ENCODE measurements around the gene PIEZO1. TPM values are rescaled to one million over a fixed set of nuclear protein-coding genes. Genes with fewer than 3 reads are reported as not detected.
A peak's percentile ranks its signal among the peaks of the same experiment; 100 is the strongest.

Gene PIEZO1
- total RNA-seq, 6 experiments from 2014 or later, result 48.9 to 91.9 (median 64.4) TPM

DNA sequence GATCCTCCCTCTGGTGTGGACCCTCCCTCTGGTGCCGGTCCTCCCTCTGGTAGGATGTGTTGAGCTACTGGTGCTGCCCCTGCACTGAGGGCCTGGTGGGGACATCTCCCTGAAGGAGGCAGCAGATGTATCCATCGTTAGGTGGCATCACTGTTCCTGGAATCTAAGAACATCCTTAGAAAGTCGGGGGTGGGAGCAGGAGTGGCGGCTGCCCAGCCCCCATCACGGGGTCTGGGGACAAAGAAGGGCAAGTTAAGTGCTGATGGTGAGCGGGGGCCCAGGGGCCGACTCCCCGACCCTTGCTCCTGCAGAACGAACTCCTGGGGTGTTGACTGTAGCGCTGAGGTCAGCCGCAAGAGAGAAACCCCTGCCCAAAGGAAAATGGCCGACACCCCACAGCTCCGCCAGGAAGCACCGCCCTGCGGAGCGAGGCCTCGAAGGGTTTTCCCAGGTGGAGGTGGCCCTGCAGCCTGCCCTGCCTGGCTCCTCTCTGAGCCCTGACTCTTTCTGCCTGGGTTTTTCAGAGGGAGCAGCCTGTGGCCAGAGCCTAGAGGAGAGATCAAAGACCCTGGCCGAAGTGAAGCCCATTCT is 73.2 kb downstream of the PIEZO1 start:
- no peak for TF ChIP-seq POLR2A (IDR thresholded peaks at IDR 0.05)
- TF ChIP-seq, protein P1, sequence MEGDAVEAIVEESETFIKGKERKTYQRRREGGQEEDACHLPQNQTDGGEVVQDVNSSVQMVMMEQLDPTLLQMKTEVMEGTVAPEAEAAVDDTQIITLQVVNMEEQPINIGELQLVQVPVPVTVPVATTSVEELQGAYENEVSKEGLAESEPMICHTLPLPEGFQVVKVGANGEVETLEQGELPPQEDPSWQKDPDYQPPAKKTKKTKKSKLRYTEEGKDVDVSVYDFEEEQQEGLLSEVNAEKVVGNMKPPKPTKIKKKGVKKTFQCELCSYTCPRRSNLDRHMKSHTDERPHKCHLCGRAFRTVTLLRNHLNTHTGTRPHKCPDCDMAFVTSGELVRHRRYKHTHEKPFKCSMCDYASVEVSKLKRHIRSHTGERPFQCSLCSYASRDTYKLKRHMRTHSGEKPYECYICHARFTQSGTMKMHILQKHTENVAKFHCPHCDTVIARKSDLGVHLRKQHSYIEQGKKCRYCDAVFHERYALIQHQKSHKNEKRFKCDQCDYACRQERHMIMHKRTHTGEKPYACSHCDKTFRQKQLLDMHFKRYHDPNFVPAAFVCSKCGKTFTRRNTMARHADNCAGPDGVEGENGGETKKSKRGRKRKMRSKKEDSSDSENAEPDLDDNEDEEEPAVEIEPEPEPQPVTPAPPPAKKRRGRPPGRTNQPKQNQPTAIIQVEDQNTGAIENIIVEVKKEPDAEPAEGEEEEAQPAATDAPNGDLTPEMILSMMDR (IDR thresholded peaks at IDR 0.05), result no peak
- ATAC-seq (no peak), DNase-seq (no peak)
- no peak overlapping the region for H3K4me3 ChIP-seq
- H3K4me1 ChIP-seq, result peaks cover 0 to 7% (median 3%) of the 10 kb centered on the region in 4 donors
- no peak overlapping the region for H3K27ac ChIP-seq
- peaks cover 0 to 34% (median 14%) of the 10 kb centered on the region in 4 donors for H3K36me3 ChIP-seq
- H3K27me3 ChIP-seq, result no peaks in the 10 kb centered on the region
- H3K9me3 ChIP-seq, result no peaks in the 10 kb centered on the region
- 50% methylated on average over 2 of the region's 18 CpGs for WGBS (ENCODE audit: insufficient coverage, low coverage, low lambda C conversion rate, missing lambda C conversion rate)
- intact Hi-C loops (cut with DNase I), result no loop called here

DNA sequence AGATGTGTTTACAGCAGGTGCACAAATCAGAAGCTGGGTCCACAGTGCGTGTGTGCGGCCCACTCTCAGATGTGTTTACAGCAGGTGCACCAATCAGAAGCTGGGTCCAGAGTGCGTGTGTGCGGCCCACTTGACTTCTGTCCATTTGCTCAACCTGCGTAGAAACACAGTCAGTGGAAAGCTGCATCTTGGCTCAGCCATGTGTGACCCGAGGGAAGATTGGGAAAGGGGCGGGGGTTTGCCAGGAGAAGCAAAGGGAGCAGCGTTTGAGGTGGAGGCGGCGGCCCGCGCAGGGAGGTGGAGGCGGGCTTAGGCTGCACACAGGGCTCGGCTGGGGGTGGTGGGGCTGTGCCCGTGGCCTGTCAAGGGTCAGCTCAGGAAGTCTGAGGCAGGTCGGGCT is 74.5 kb downstream of the PIEZO1 start:
- Histone ChIP-seq H3K4me1 (peaks cover 0 to 8% (median 3%) of the 10 kb centered on the region in 4 donors), H3K27ac (no peak overlapping the region), H3K9me3 (no peaks in the 10 kb centered on the region), H3K4me3 (no peak overlapping the region), H3K27me3 (no peaks in the 10 kb centered on the region), H3K36me3 (peaks cover 0 to 21% (median 7%) of the 10 kb centered on the region in 4 donors)
- intact Hi-C loops (cut with DNase I), result no loop called here
- ATAC-seq (no peak), DNase-seq (no peak)
- WGBS (ENCODE audit: insufficient coverage, low coverage, low lambda C conversion rate, missing lambda C conversion rate), result 68% methylated on average over 6 of the region's 16 CpGs
- no peak for TF ChIP-seq POLR2A (IDR thresholded peaks at IDR 0.05)
- TF ChIP-seq, protein P1 (IDR thresholded peaks at IDR 0.05), result no peak

DNA sequence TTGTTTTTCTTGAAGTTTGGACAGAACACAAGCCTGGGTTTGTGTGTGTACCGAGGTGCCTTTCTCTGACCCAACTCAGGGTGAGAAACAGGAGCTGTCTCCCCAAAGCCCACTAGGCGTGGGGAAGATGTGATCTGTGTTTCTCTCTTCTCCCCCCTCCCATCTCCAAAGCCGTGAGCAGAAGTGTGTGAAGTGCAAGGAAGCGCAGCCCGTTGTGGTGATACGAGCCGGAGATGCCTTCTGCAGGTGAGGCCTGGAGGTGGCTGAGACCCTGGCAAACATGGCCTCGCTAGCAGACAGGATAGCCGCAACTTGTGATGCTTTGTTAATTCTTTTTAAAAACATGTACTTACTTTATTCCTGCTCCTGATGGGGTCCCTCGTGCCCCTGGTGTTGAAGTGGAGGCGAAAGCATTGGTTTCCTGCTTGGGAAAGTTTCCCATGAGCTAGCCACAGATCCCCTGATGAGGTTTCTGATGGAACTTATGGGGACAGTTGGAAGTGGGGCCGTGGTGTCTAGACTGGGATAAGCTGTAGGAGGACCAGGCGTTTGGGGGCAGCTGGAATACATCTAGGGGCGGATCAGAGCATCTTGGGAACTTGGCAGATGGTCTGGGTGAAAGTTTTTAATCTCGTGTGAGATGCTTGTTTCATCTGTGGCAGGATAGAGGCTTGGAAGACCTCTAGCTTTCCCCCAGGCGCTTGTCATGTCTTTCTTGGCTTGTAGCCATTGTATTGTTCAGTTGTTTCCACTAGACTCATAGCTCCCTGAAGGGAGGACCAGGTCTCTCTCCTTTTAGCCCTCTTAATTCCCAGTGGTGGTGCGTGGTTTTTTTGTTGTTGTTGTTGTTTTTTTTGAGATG is 77.8 kb downstream of the PIEZO1 start:
- Histone ChIP-seq H3K9me3 (no peaks in the 10 kb centered on the region), H3K36me3 (no peaks in the 10 kb centered on the region), H3K27ac (peak overlapping the region in 1 of 3 donors; percentile 82), H3K4me3 (peak overlapping the region; percentile 100), H3K27me3 (no peaks in the 10 kb centered on the region), H3K4me1 (peaks cover 0 to 17% (median 6%) of the 10 kb centered on the region in 4 donors)
- 29% methylated on average over 11 of the region's 17 CpGs for WGBS (ENCODE audit: insufficient coverage, low coverage, low lambda C conversion rate, missing lambda C conversion rate)
- no peak for ATAC-seq
- intact Hi-C loops (cut with DNase I), result no loop called here
- no peak for DNase-seq
- TF ChIP-seq POLR2A (IDR thresholded peaks at IDR 0.05), result no peak
- TF ChIP-seq, protein P1 (IDR thresholded peaks at IDR 0.05), result no peak

DNA sequence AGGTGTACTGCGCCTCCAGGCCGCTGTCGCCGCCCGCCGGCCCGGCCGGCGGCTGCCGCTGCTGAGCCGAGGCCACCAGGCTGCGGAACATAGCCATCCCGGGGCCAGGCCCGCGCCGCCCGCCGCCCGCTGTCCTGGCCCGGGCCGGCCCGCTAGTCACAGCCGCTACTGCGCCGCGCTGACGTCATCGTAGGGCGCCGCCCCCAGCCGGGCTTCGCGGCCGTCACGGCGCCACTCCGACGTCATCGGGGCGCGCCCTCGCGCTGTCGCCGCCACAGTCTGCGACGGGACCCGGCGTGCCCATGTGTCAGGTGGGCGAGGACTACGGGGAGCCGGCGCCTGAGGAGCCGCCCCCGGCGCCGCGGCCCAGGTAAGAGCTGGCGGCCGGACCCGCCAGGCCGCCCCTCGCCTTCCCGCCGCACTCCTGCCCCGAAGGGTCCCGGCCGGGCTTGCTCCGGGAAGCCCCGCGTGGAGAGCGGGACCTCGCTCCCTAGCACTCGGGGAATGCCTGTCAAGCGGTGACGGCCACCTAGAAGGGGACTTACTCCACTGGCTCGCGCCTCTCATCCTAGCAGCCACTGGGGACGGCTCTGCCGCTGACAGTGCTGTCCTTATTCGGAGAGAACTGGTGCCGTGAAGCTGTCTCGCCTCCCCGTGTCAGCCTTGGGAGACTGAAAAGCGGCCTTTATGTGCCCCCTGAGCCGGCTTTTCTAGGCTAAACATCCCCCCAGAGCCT is 78.6 kb downstream of the PIEZO1 start, which contains the start of the genes CTU2 and RNF166:
Gene CTU2, plus strand, starts transcription at position 275 of the 736 bp plus-strand sequence. Its CDS starts 28 bp downstream, at position 303.
Gene RNF166, minus strand, starts transcription at position 180 of the 736 bp plus-strand sequence. Its CDS starts 83 bp downstream, at position 97.
- peak; percentile 94 to 96 (median 94) for DNase-seq
- intact Hi-C loops (cut with DNase I), result no loop called here
- 0% methylated on average over 4 of the region's 86 CpGs for WGBS (ENCODE audit: insufficient coverage, low coverage, low lambda C conversion rate, missing lambda C conversion rate)
- H3K27ac ChIP-seq, result peak within 1 kb of the TSS; percentile 53 to 82 (median 75)
- peaks cover 0 to 17% (median 6%) of the 10 kb centered on the region in 4 donors for H3K4me1 ChIP-seq
- H3K4me3 ChIP-seq, result peak within 1 kb of the TSS; percentile 100
- ATAC-seq, result peak; percentile 76 to 85 (median 81)
- no peaks in the 10 kb centered on the region for H3K9me3 ChIP-seq
- H3K36me3 ChIP-seq, result no peaks in the 10 kb centered on the region
- H3K27me3 ChIP-seq, result no peaks in the 10 kb centered on the region
- TF ChIP-seq, protein P1 (IDR thresholded peaks at IDR 0.05), result no peak
- TF ChIP-seq POLR2A (IDR thresholded peaks at IDR 0.05), result peak; percentile 84

Data from right lobe of liver (tissue), 6 donors.